Measurements from ENCODE around the gene OR52B6. TPM values are rescaled to one million over a fixed set of nuclear protein-coding genes. Genes with fewer than 3 reads are reported as not detected.
A peak's percentile ranks its signal among the peaks of the same experiment; 100 is the strongest.

OR52B6 gene
- total and polyA plus RNA-seq, 10 donors = not detected

DNA sequence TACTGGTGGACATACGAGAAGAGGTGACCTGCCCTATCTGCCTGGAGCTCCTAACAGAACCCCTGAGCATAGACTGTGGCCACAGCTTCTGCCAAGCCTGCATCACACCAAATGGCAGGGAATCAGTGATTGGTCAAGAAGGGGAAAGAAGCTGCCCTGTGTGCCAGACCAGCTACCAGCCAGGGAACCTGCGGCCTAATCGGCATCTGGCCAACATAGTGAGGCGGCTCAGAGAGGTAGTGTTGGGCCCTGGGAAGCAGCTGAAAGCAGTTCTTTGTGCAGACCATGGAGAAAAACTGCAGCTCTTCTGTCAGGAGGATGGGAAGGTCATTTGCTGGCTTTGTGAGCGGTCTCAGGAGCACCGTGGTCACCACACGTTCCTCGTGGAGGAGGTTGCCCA, 22.6 kb downstream of the OR52B6 start:
- H3K9me3 ChIP-seq = no peaks in the 10 kb centered on the region
- WGBS, 5 donors = 87 to 96% (median 93%) methylated on average over 8 of the region's 8 CpGs
- no peaks in the 10 kb centered on the region for H3K36me3 ChIP-seq
- H3K4me1 ChIP-seq = peaks cover 0 to 10% (median 0%) of the 10 kb centered on the region in 6 donors
- no peak for TF ChIP-seq POLR2AphosphoS5 (IDR thresholded peaks at IDR 0.05)
- TF ChIP-seq, protein P1, sequence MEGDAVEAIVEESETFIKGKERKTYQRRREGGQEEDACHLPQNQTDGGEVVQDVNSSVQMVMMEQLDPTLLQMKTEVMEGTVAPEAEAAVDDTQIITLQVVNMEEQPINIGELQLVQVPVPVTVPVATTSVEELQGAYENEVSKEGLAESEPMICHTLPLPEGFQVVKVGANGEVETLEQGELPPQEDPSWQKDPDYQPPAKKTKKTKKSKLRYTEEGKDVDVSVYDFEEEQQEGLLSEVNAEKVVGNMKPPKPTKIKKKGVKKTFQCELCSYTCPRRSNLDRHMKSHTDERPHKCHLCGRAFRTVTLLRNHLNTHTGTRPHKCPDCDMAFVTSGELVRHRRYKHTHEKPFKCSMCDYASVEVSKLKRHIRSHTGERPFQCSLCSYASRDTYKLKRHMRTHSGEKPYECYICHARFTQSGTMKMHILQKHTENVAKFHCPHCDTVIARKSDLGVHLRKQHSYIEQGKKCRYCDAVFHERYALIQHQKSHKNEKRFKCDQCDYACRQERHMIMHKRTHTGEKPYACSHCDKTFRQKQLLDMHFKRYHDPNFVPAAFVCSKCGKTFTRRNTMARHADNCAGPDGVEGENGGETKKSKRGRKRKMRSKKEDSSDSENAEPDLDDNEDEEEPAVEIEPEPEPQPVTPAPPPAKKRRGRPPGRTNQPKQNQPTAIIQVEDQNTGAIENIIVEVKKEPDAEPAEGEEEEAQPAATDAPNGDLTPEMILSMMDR (IDR thresholded peaks at IDR 0.05 in 8 of 11, conservative IDR thresholded peaks at IDR 0.05 in 3 of 11) = no peak
- TF ChIP-seq POLR2A (IDR thresholded peaks at IDR 0.05) = no peak
- intact Hi-C loops (cut with DNase I; ENCODE audit: low total_unique reads) = no loop called here
- DNase-seq = no peak
- H3K27me3 ChIP-seq (replicated peaks in 1 of 7) = no peaks in the 10 kb centered on the region
- H3K4me3 ChIP-seq = no peak overlapping the region
- no peak overlapping the region for H3K27ac ChIP-seq

DNA sequence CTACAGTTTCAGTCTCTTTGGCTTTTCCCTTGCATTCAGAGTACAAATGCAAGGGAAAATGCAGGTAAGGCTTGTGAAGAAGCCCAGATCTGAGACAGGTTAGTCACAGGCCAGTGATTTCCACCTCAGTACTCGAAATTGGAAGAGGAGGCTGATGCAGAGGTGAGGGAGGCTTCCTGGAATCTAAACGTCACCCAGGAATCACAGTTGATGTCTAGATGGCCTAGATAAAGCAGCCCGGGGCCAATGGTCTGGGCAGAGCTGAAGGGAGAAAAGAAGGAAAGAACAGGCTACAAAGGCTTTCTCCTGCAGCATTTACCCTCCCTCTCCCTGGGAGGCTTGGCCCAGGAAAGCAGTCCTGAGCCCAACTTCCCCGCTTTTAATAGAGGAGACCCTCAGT, 24.2 kb downstream of the OR52B6 start:
- TF ChIP-seq POLR2A (IDR thresholded peaks at IDR 0.05) (no peak), POLR2AphosphoS5 (IDR thresholded peaks at IDR 0.05) (no peak)
- Histone ChIP-seq H3K4me3 (no peak overlapping the region), H3K27ac (no peak overlapping the region), H3K4me1 (peaks cover 0 to 10% (median 0%) of the 10 kb centered on the region in 6 donors), H3K36me3 (no peaks in the 10 kb centered on the region), H3K27me3 (replicated peaks in 1 of 7) (no peaks in the 10 kb centered on the region), H3K9me3 (no peaks in the 10 kb centered on the region)
- intact Hi-C loops (cut with DNase I; ENCODE audit: low total_unique reads) = no loop called here
- 74 to 95% (median 78%) methylated on average over 4 of the region's 4 CpGs for WGBS, 5 donors
- DNase-seq = no peak

DNA sequence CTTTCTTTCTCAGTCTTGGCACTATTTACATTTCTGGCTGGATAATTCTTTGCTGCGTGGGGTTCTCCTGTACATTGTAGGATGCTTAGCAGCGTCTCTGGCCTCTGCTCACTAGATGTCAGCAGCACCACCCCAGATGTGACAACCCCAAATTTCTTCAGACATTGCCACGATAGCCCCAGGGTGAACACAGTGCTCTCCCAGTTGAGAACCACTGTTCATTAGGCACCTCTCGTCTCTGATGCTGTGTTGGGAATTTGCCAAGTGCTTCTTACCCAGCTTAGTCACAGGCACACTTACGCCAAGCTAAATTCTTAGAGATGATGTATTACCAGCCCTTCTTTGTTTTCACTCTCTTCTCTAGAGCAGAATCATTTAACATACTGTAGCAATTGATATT, 25.2 kb downstream of the OR52B6 start:
- 76 to 91% (median 89%) methylated on average over 5 of the region's 5 CpGs for WGBS, 5 donors
- TF ChIP-seq, protein P1 (IDR thresholded peaks at IDR 0.05 in 8 of 11, conservative IDR thresholded peaks at IDR 0.05 in 3 of 11) = no peak
- TF ChIP-seq POLR2A (IDR thresholded peaks at IDR 0.05) (no peak), POLR2AphosphoS5 (IDR thresholded peaks at IDR 0.05) (no peak)

DNA sequence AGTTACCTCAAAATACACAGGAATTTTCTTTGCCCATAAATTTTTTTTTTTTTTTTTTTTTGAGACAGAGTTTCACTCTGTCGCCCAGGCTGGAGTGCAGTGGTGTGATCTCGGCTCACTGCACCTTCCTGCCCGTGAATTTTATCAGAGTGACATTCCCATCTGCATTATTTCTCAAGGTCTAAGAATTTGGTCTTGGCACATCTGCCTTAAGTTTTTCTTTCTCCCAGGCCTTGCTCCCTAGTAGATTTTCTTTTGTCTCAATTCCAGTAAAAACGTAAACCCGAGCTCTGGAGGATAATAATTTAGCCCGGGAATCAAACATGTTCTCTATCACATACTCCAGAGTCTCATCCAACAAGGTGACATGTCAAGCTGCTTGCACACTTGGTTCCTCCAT, 28.1 kb downstream of the OR52B6 start:
- TF ChIP-seq POLR2A (IDR thresholded peaks at IDR 0.05) = no peak
- TF ChIP-seq, protein P1 (IDR thresholded peaks at IDR 0.05 in 8 of 11, conservative IDR thresholded peaks at IDR 0.05 in 3 of 11) = no peak
- no peak for TF ChIP-seq POLR2AphosphoS5 (IDR thresholded peaks at IDR 0.05)
- Histone ChIP-seq H3K4me3 (no peak overlapping the region), H3K27ac (no peak overlapping the region), H3K36me3 (no peaks in the 10 kb centered on the region), H3K4me1 (no peaks in the 10 kb centered on the region), H3K9me3 (no peaks in the 10 kb centered on the region), H3K27me3 (replicated peaks in 1 of 7) (no peaks in the 10 kb centered on the region)
- no peak for DNase-seq
- WGBS, 5 donors = 80 to 95% (median 92%) methylated on average over 6 of the region's 6 CpGs
- intact Hi-C loops (cut with DNase I; ENCODE audit: low total_unique reads) = no loop called here

More for the DNA sequence above, 25.2 kb downstream of the OR52B6 start:
- Histone ChIP-seq H3K9me3 (no peaks in the 10 kb centered on the region), H3K4me3 (no peak overlapping the region), H3K27me3 (replicated peaks in 1 of 7) (no peaks in the 10 kb centered on the region), H3K36me3 (no peaks in the 10 kb centered on the region), H3K27ac (no peak overlapping the region), H3K4me1 (peaks cover 0 to under 1% (median 0%) of the 10 kb centered on the region in 6 donors)
- intact Hi-C loops (cut with DNase I; ENCODE audit: low total_unique reads) = no loop called here
- no peak for DNase-seq

DNA sequence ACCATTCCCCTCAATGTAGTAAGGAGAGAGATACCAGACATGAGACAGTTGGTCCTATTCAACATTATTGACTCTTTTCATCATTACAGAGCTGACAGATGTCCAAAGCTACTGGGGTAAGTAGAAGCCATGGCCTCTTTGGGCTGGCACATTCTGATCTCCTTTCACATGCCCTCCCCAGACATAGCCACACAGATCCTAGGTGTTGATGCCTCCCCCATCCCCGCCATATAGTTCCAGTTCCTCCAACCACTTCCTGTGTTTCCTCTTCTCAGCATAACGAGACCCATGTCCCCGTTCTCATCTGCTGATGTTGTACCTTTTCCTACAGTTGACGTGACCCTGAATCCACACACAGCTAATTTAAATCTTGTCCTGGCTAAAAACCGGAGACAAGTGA, 29.8 kb downstream of the OR52B6 start:
- H3K9me3 ChIP-seq = no peaks in the 10 kb centered on the region
- TF ChIP-seq POLR2AphosphoS5 (IDR thresholded peaks at IDR 0.05) (peak in 1 of 3 donors; percentile 6), POLR2A (IDR thresholded peaks at IDR 0.05) (no peak)
- TF ChIP-seq, protein P1 (IDR thresholded peaks at IDR 0.05 in 8 of 11, conservative IDR thresholded peaks at IDR 0.05 in 3 of 11) = no peak
- H3K27me3 ChIP-seq (replicated peaks in 1 of 7) = no peaks in the 10 kb centered on the region
- peak overlapping the region in 2 of 8 donors; percentile 37 to 50 for H3K27ac ChIP-seq
- H3K36me3 ChIP-seq = no peaks in the 10 kb centered on the region
- no peak for DNase-seq
- intact Hi-C loops (cut with DNase I; ENCODE audit: low total_unique reads) = no loop called here
- H3K4me3 ChIP-seq = no peak overlapping the region
- H3K4me1 ChIP-seq = no peaks in the 10 kb centered on the region
- WGBS, 5 donors = 39 to 51% (median 44%) methylated on average over 5 of the region's 5 CpGs
